Liver (tissue), 9 donors: ENCODE measurements around the gene GSTM1. TPM values are rescaled to one million over a fixed set of nuclear protein-coding genes. Genes with fewer than 3 reads are reported as not detected.
"Not testable (repeated sequence)": the region's sequence is repeated elsewhere in the genome, so short reads cannot be mapped to it uniquely, and the experiment has no call there.

Experiments
- DNase-seq: peaks from one replicate; pipeline ENCODE4 v3.0.0-alpha.2; 2017; ENCODE audit warnings: low spot score
- H3K27ac ChIP-seq, 2 donors: one replicate each; pipeline ENCODE4 v1.7.0; 2013; ENCODE audit warnings: inconsistent platforms in 2 of 2, low read length in 2 of 2, control low read depth in 1 of 2, low read depth in 1 of 2, mild to moderate bottlenecking in 1 of 2
- H3K27me3 ChIP-seq, 4 donors: one replicate each; pipeline versions ENCODE4 v1.6.1 to v1.7.0; 2013; ENCODE audit warnings: low read length in 3 of 4, inconsistent platforms in 1 of 4, mild to moderate bottlenecking in 1 of 4, moderate library complexity in 1 of 4; ENCODE audit not compliant: control insufficient read depth in 4 of 4, insufficient read depth in 4 of 4
- H3K36me3 ChIP-seq, 4 donors: one replicate each; pipeline versions ENCODE4 v1.6.1 to v1.7.0; 2013; ENCODE audit warnings: low read length in 3 of 4, mild to moderate bottlenecking in 3 of 4, low read depth in 1 of 4, moderate library complexity in 1 of 4; ENCODE audit not compliant: control insufficient read depth in 4 of 4, insufficient read depth in 3 of 4
- H3K4me1 ChIP-seq, 4 donors: one replicate each; pipeline versions ENCODE4 v1.6.1 to v1.7.0; 2013; ENCODE audit warnings: low read length in 3 of 4, mild to moderate bottlenecking in 3 of 4, moderate library complexity in 1 of 4; ENCODE audit not compliant: control insufficient read depth in 4 of 4, insufficient read depth in 4 of 4
- H3K4me3 ChIP-seq, 3 donors: one replicate each; pipeline versions ENCODE4 v1.6.1 to v1.7.0; 2013; ENCODE audit warnings: low read length in 3 of 3, control low read depth in 1 of 3, low read depth in 1 of 3, mild to moderate bottlenecking in 1 of 3
- H3K9ac ChIP-seq, 2 donors: one replicate each; pipeline ENCODE4 v1.7.0; 2013; ENCODE audit warnings: low read length in 2 of 2, mild to moderate bottlenecking in 2 of 2, moderate library complexity in 2 of 2, control low read depth in 1 of 2, low read depth in 1 of 2
- H3K9me3 ChIP-seq, 4 donors: one replicate each; pipeline versions ENCODE4 v1.6.1 to v1.7.0; 2013; ENCODE audit warnings: low read length in 3 of 4; ENCODE audit not compliant: control insufficient read depth in 4 of 4
- HNF4A ChIP-seq, 2 donors: conservative IDR thresholded peaks; 2 replicates each; pipeline ENCODE4 v1.6.1; 2016; ENCODE audit warnings: antibody characterized with exemption in 2 of 2, mild to moderate bottlenecking in 2 of 2
- MAX ChIP-seq: IDR thresholded peaks from 2 replicates; pipeline ENCODE4 v1.6.1; 2016; ENCODE audit warnings: antibody characterized with exemption
- RAD21 ChIP-seq, 2 donors: IDR thresholded peaks; 2 replicates each; pipeline ENCODE4 v1.6.1; 2016; ENCODE audit warnings: antibody characterized with exemption in 2 of 2, mild to moderate bottlenecking in 2 of 2
- REST ChIP-seq: IDR thresholded peaks from 2 replicates; pipeline ENCODE4 v1.6.1; 2016; ENCODE audit warnings: antibody characterized with exemption, mild to moderate bottlenecking
- WGBS: extraction: QIAGEN DNeasy Blood & Tissue Kit; methylation state at CpG from one replicate; pipeline ENCODE4 v1.1.7; 2013; 5-methylcytosine and 5-hydroxymethylcytosine counted together
- polyA plus RNA-seq, 2 donors: library from polyadenylated mRNA; stranded (reverse) in 1 of 2; unstranded in 1 of 2; fragments of 200-250 nt in 1 of 2; fragments of >200 nt in 1 of 2; fragmentation: Nextera tagmentation in 1 of 2; extraction: Ambion mirVana in 1 of 2; gene quantifications; one replicate each; pipeline versions ENCODE4 v1.2.1 to v1.2.3, GENCODE V29; 2013 to 2015
- total RNA-seq, 2 donors: library from RNA; depleted of rRNA; stranded (reverse); fragments of >200 nt; gene quantifications; one replicate each; pipeline ENCODE4 v1.2.3, GENCODE V29; 2014
- donor health status: healthy.
- donor health status: healthy.
- donor health status: healthy.
- donor health status: healthy.
- donor health status: healthy.

The GSTM1 gene
- total and polyA plus RNA-seq, 4 donors: 14.7 to 341 (median 247) TPM

GRCh38 chr1:109708949-109709348, 21.3 kb downstream of the GSTM1 start:
- not testable (repeated sequence) for DNase-seq, H3K4me1 ChIP-seq, H3K4me3 ChIP-seq, H3K9me3 ChIP-seq, H3K9ac ChIP-seq, H3K36me3 ChIP-seq, H3K27ac ChIP-seq, H3K27me3 ChIP-seq
- WGBS: 79% methylated on average over 4 of the region's 4 CpGs

GRCh38 chr1:109709822-109710221, 22.2 kb downstream of the GSTM1 start:
- DNase-seq: not testable (repeated sequence)

GRCh38 chr1:109711593-109712320, 24.1 kb downstream of the GSTM1 start, which contains the start of gene GSTM5:
GSTM5 (plus strand) TSS chr1:109712251; CDS start chr1:109712313, 62 bp downstream.
- DNase-seq, H3K9me3 ChIP-seq, H3K9ac ChIP-seq, H3K36me3 ChIP-seq, H3K4me1 ChIP-seq, H3K4me3 ChIP-seq, H3K27me3 ChIP-seq: not testable (repeated sequence)
- 39% methylated on average over 33 of the region's 33 CpGs for WGBS
- H3K27ac ChIP-seq: peak within 1 kb of the TSS; percentile 35 to 46

More at GRCh38 chr1:109709822-109710221, 22.2 kb downstream of the GSTM1 start:
- not testable (repeated sequence) for H3K27me3 ChIP-seq, H3K9ac ChIP-seq, H3K4me1 ChIP-seq, H3K27ac ChIP-seq, H3K9me3 ChIP-seq, H3K36me3 ChIP-seq, H3K4me3 ChIP-seq

- Histone ChIP-seq H3K27ac (no peak overlapping the region), H3K36me3 (no peaks in the 10 kb centered on the region), H3K27me3 (no peaks in the 10 kb centered on the region), H3K9ac (no peak overlapping the region), H3K4me3 (no peak overlapping the region), H3K4me1 (no peaks in the 10 kb centered on the region), H3K9me3 (no peaks in the 10 kb centered on the region)
- no peak for DNase-seq
- no peak for TF ChIP-seq RAD21 (IDR thresholded peaks at IDR 0.05)
- no peak for TF ChIP-seq HNF4A (conservative IDR thresholded peaks at IDR 0.05)
- TF ChIP-seq REST: no peak
- TF ChIP-seq MAX: no peak
- WGBS: 72% methylated on average over 22 of the region's 22 CpGs
Observed at GRCh38 chr1:109712321-109712864, 24.8 kb downstream of the GSTM1 start.
